NCI-H2227 (cell line): ENCODE measurements around the gene LCTL.
A peak's percentile ranks its signal among the peaks of the same experiment; 100 is the strongest.
"Not testable (repeated sequence)": the region's sequence is repeated elsewhere in the genome, so short reads cannot be mapped to it uniquely, and the experiment has no call there.

Experiments used
- DNase-seq: peaks from one replicate; lab custom pipeline; 2025; ENCODE audit not compliant: unreplicated experiment; lab: John Stamatoyannopoulos, UW

Gene LCTL

GRCh38 chr15:66503780-66504562 lies 61.8 kb downstream of the LCTL start:
- no peak for DNase-seq

GRCh38 chr15:66503041-66503648 lies 62.7 kb downstream of the LCTL start:
- DNase-seq: not testable (repeated sequence)

GRCh38 chr15:66502491-66502890 lies 63.3 kb downstream of the LCTL start:
- no peak for DNase-seq

GRCh38 chr15:66500346-66500745 lies 65.5 kb downstream of the LCTL start:
- not testable (repeated sequence) for DNase-seq

- DNase-seq: peak; percentile 23
These were observed 67.1 kb downstream of the LCTL start for GRCh38 chr15:66498501-66499386.
